ENCODE results near the gene LRRN4. TPM values are rescaled to one million over a fixed set of nuclear protein-coding genes. Genes with fewer than 3 reads are reported as not detected.
A peak's percentile ranks its signal among the peaks of the same experiment; 100 is the strongest.

The LRRN4 gene
- polyA plus RNA-seq: under 1 TPM in 2 of 4 donors, not detected in 2; 0.06 to 0.15 TPM
- long read RNA-seq, donor 1, partial matches to known transcripts: 0 of 1 reads
- long read RNA-seq, donor 1, other reads (novel, unspliced or antisense): 0 of 1 reads
- long read RNA-seq, donor 2: 0 reads
- long read RNA-seq, donor 3, partial matches to known transcripts: 0 of 1 reads
- long read RNA-seq, donor 3, other reads (novel, unspliced or antisense): 0 of 1 reads
- long read RNA-seq, donor 4: 0 reads
- long read RNA-seq, donor 5: 0 reads
- long read RNA-seq, donor 6, partial matches to known transcripts: 0 of 1 reads
- long read RNA-seq, donor 6, other reads (novel, unspliced or antisense): 0 of 1 reads
- long read RNA-seq, donor 7, partial matches to known transcripts: 0 of 2 reads
- long read RNA-seq, donor 7, other reads (novel, unspliced or antisense): 0 of 2 reads
- long read RNA-seq, donor 8: 0 reads
- long read RNA-seq, donor 9: 0 reads
- long read RNA-seq, donor 10, partial matches to known transcripts: 0 of 2 reads
- long read RNA-seq, donor 10, other reads (novel, unspliced or antisense): 0 of 2 reads

DNA sequence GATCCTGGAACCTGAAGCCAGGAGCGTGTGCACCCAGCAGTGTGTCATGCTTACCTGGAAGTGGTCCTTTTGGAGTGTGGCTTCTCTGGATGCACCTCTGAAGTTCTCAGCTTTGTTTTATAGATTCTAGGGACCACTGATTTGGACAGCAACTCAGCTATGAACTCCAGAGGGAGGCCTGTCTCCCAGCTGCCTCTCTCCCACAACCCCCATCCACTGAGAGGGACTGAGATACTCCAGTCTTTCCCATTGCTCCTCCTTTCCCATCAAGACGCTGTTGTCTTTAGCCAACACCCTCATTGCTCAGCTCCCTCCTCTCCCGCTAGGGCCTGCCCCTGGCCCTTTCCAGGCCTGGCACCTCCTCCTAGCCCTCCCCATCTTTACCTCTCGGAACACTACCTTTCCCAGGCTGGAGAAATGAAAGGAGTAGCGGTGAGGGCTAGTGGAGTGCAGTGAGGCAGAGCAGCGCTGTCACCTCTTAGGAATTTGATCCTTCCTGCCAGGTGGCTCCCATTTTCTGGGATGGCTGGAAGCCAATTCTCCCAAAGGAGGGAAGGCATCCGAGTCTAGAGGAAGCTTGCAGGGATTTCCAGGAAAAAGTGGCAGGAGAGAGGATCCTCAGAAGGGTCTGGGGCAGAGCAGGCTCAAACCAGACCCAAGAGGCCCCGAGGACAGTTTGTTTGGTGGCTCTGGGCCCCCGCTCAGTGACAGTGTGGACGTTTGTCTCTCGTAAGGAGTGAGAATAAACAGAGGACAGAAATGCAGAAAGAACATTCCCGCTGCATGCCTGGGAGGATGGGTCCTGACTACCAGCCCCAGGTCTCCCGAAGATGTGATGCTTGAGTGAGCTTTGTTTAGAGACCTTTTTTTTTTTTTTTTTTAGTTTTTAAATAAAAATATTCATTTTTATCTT lies at the start of gene LRRN4:
TSS of gene LRRN4 (minus strand) at position 285 of the 913 bp plus-strand sequence. CDS start 1,261 bp downstream, outside the sequence.
- H3K27me3 ChIP-seq (ENCODE audit: control insufficient read depth in 3 of 3, insufficient read depth in 3 of 3, low read length in 3 of 3): peaks cover 12 to 19% (median 15%) of the 10 kb centered on the region in 3 donors
- peaks cover 0 to 3% (median 0%) of the 10 kb centered on the region in 3 donors for H3K36me3 ChIP-seq (ENCODE audit: control insufficient read depth in 3 of 3, insufficient read depth in 2 of 3, low read depth in 1 of 3, low read length in 3 of 3)
- H3K27ac ChIP-seq (ENCODE audit: low read depth in 1 of 3, low read length in 2 of 3): no peak within 1 kb of the TSS
- H3K4me1 ChIP-seq (ENCODE audit: control insufficient read depth in 3 of 3, insufficient read depth in 2 of 3, low read depth in 1 of 3, low read length in 2 of 3): peaks cover 0 to 11% (median 0%) of the 10 kb centered on the region in 3 donors
- FAIRE-seq: no peak
- DNase-seq: peak; percentile 27 to 30
- H3K9me3 ChIP-seq (ENCODE audit: control insufficient read depth in 2 of 2, insufficient read depth in 1 of 2, low read depth in 1 of 2, low read length in 1 of 2): no peaks in the 10 kb centered on the region
- 28 to 49% (median 40%) methylated on average over 13 of the region's 13 CpGs for WGBS, 3 donors
- no peak within 1 kb of the TSS for H3K4me3 ChIP-seq (ENCODE audit: low read depth in 1 of 3, low read length in 3 of 3)

- H3K27ac ChIP-seq (ENCODE audit: low read depth in 1 of 3, low read length in 2 of 3): peak overlapping the region in 1 of 3 donors; percentile 10
- H3K36me3 ChIP-seq (ENCODE audit: control insufficient read depth in 3 of 3, insufficient read depth in 2 of 3, low read depth in 1 of 3, low read length in 3 of 3): peaks cover 0 to 30% (median 0%) of the 10 kb centered on the region in 3 donors
- H3K4me3 ChIP-seq (ENCODE audit: low read depth in 1 of 3, low read length in 3 of 3): no peak overlapping the region
- H3K9me3 ChIP-seq (ENCODE audit: control insufficient read depth in 2 of 2, insufficient read depth in 1 of 2, low read depth in 1 of 2, low read length in 1 of 2): no peaks in the 10 kb centered on the region
- DNase-seq (peak; percentile 57 to 88), FAIRE-seq (peak; percentile 91)
- H3K4me1 ChIP-seq (ENCODE audit: control insufficient read depth in 3 of 3, insufficient read depth in 2 of 3, low read depth in 1 of 3, low read length in 2 of 3): peaks cover 0 to 2% (median 2%) of the 10 kb centered on the region in 3 donors
- no peaks in the 10 kb centered on the region for H3K27me3 ChIP-seq (ENCODE audit: control insufficient read depth in 3 of 3, insufficient read depth in 3 of 3, low read length in 3 of 3)
- WGBS, 3 donors: 4 to 51% (median 51%) methylated on average over 1 of the region's 1 CpG
Observed at GRCh38 chr20:6103301-6103700, 49.4 kb upstream of the LRRN4 start.

DNA sequence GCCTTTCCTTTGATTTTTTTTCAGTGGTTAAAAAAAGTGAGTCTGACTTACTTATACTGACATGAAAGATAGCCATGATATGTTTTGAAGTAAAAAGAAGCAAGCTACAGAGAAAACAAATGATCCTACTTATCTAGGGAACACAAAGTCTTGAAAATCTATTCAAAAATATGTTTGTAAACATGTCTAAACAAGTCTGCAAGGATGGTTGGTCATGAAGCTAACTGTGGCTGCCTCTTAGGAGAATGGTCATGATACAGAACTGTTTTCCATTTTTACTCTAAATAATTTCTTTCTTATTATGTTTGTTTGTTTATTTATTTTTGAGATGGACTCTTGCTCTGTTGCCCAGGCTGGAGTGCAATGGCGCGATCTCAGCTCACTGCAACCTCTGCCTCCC lies 47.5 kb upstream of the LRRN4 start:
- peaks cover 0 to 4% (median 3%) of the 10 kb centered on the region in 3 donors for H3K4me1 ChIP-seq (ENCODE audit: control insufficient read depth in 3 of 3, insufficient read depth in 2 of 3, low read depth in 1 of 3, low read length in 2 of 3)
- H3K36me3 ChIP-seq (ENCODE audit: control insufficient read depth in 3 of 3, insufficient read depth in 2 of 3, low read depth in 1 of 3, low read length in 3 of 3): peaks cover 0 to 28% (median 0%) of the 10 kb centered on the region in 3 donors
- 83 to 91% (median 84%) methylated on average over 2 of the region's 2 CpGs for WGBS, 3 donors
- DNase-seq: no peak
- FAIRE-seq: no peak
- no peak overlapping the region for H3K4me3 ChIP-seq (ENCODE audit: low read depth in 1 of 3, low read length in 3 of 3)
- H3K9me3 ChIP-seq (ENCODE audit: control insufficient read depth in 2 of 2, insufficient read depth in 1 of 2, low read depth in 1 of 2, low read length in 1 of 2): no peaks in the 10 kb centered on the region
- H3K27ac ChIP-seq (ENCODE audit: low read depth in 1 of 3, low read length in 2 of 3): no peak overlapping the region
- H3K27me3 ChIP-seq (ENCODE audit: control insufficient read depth in 3 of 3, insufficient read depth in 3 of 3, low read length in 3 of 3): no peaks in the 10 kb centered on the region

- no peak overlapping the region for H3K27ac ChIP-seq (ENCODE audit: low read depth in 1 of 3, low read length in 2 of 3)
- peaks cover 0 to 13% (median 4%) of the 10 kb centered on the region in 3 donors for H3K4me1 ChIP-seq (ENCODE audit: control insufficient read depth in 3 of 3, insufficient read depth in 2 of 3, low read depth in 1 of 3, low read length in 2 of 3)
- 77 to 98% (median 88%) methylated on average over 2 of the region's 2 CpGs for WGBS, 3 donors
- H3K36me3 ChIP-seq (ENCODE audit: control insufficient read depth in 3 of 3, insufficient read depth in 2 of 3, low read depth in 1 of 3, low read length in 3 of 3): peaks cover 0 to 29% (median 0%) of the 10 kb centered on the region in 3 donors
- no peaks in the 10 kb centered on the region for H3K9me3 ChIP-seq (ENCODE audit: control insufficient read depth in 2 of 2, insufficient read depth in 1 of 2, low read depth in 1 of 2, low read length in 1 of 2)
- FAIRE-seq: no peak
- no peak for DNase-seq
- H3K4me3 ChIP-seq (ENCODE audit: low read depth in 1 of 3, low read length in 3 of 3): no peak overlapping the region
- no peaks in the 10 kb centered on the region for H3K27me3 ChIP-seq (ENCODE audit: control insufficient read depth in 3 of 3, insufficient read depth in 3 of 3, low read length in 3 of 3)
Observed at GRCh38 chr20:6100246-6100645, 46.4 kb upstream of the LRRN4 start.

GRCh38 chr20:6099819-6100218 lies 46.0 kb upstream of the LRRN4 start:
- H3K4me1 ChIP-seq (ENCODE audit: control insufficient read depth in 3 of 3, insufficient read depth in 2 of 3, low read depth in 1 of 3, low read length in 2 of 3): peaks cover 0 to 16% (median 4%) of the 10 kb centered on the region in 3 donors
- H3K36me3 ChIP-seq (ENCODE audit: control insufficient read depth in 3 of 3, insufficient read depth in 2 of 3, low read depth in 1 of 3, low read length in 3 of 3): peaks cover 0 to 26% (median 0%) of the 10 kb centered on the region in 3 donors
- DNase-seq (no peak), FAIRE-seq (peak; percentile 61)
- H3K4me3 ChIP-seq (ENCODE audit: low read depth in 1 of 3, low read length in 3 of 3): no peak overlapping the region
- H3K9me3 ChIP-seq (ENCODE audit: control insufficient read depth in 2 of 2, insufficient read depth in 1 of 2, low read depth in 1 of 2, low read length in 1 of 2): no peaks in the 10 kb centered on the region
- no peaks in the 10 kb centered on the region for H3K27me3 ChIP-seq (ENCODE audit: control insufficient read depth in 3 of 3, insufficient read depth in 3 of 3, low read length in 3 of 3)
- H3K27ac ChIP-seq (ENCODE audit: low read depth in 1 of 3, low read length in 2 of 3): no peak overlapping the region

DNA sequence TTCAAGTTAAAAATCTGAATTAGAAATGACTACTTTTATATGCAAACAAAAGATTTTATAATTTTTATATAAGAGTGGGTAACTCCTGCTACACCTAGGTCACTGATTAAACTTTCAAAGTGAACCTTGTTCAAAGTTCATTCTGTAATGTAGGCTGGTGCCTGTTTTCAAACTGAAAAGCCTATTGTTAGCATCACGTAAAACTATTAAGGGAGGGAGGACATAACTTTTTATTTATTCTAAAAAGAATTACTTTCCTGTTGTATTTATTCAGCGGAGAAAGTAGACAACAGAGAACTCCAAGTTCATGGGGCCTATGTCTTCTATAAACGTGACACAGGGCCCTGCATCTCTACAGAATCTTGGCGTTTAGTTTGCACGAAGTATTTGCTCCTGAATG lies 41.5 kb upstream of the LRRN4 start:
- WGBS, 3 donors: 19 to 62% (median 38%) methylated on average over 5 of the region's 5 CpGs
- DNase-seq: peak; percentile 46 to 62
- H3K27ac ChIP-seq (ENCODE audit: low read depth in 1 of 3, low read length in 2 of 3): peak overlapping the region; percentile 20 to 63 (median 42)

GRCh38 chr20:6094565-6094964 lies 40.7 kb upstream of the LRRN4 start:
- Histone ChIP-seq H3K36me3 (ENCODE audit: control insufficient read depth in 3 of 3, insufficient read depth in 2 of 3, low read depth in 1 of 3, low read length in 3 of 3) (peaks cover 0 to 31% (median 0%) of the 10 kb centered on the region in 3 donors), H3K9me3 (ENCODE audit: control insufficient read depth in 2 of 2, insufficient read depth in 1 of 2, low read depth in 1 of 2, low read length in 1 of 2) (no peaks in the 10 kb centered on the region), H3K4me3 (ENCODE audit: low read depth in 1 of 3, low read length in 3 of 3) (no peak overlapping the region), H3K27me3 (ENCODE audit: control insufficient read depth in 3 of 3, insufficient read depth in 3 of 3, low read length in 3 of 3) (no peaks in the 10 kb centered on the region), H3K4me1 (ENCODE audit: control insufficient read depth in 3 of 3, insufficient read depth in 2 of 3, low read depth in 1 of 3, low read length in 2 of 3) (peaks cover 0 to 28% (median 2%) of the 10 kb centered on the region in 3 donors), H3K27ac (ENCODE audit: low read depth in 1 of 3, low read length in 2 of 3) (peak overlapping the region; percentile 62 to 69 (median 63))
- WGBS, 3 donors: 19 to 72% (median 35%) methylated on average over 4 of the region's 4 CpGs
- DNase-seq: peak in 1 of 2 donors; percentile 60
- FAIRE-seq: no peak

More for the DNA sequence above, 41.5 kb upstream of the LRRN4 start:
- Histone ChIP-seq H3K4me1 (ENCODE audit: control insufficient read depth in 3 of 3, insufficient read depth in 2 of 3, low read depth in 1 of 3, low read length in 2 of 3) (peaks cover 0 to 28% (median 2%) of the 10 kb centered on the region in 3 donors), H3K36me3 (ENCODE audit: control insufficient read depth in 3 of 3, insufficient read depth in 2 of 3, low read depth in 1 of 3, low read length in 3 of 3) (peaks cover 0 to 28% (median 0%) of the 10 kb centered on the region in 3 donors), H3K4me3 (ENCODE audit: low read depth in 1 of 3, low read length in 3 of 3) (no peak overlapping the region), H3K9me3 (ENCODE audit: control insufficient read depth in 2 of 2, insufficient read depth in 1 of 2, low read depth in 1 of 2, low read length in 1 of 2) (no peaks in the 10 kb centered on the region), H3K27me3 (ENCODE audit: control insufficient read depth in 3 of 3, insufficient read depth in 3 of 3, low read length in 3 of 3) (no peaks in the 10 kb centered on the region)
- no peak for FAIRE-seq

DNA sequence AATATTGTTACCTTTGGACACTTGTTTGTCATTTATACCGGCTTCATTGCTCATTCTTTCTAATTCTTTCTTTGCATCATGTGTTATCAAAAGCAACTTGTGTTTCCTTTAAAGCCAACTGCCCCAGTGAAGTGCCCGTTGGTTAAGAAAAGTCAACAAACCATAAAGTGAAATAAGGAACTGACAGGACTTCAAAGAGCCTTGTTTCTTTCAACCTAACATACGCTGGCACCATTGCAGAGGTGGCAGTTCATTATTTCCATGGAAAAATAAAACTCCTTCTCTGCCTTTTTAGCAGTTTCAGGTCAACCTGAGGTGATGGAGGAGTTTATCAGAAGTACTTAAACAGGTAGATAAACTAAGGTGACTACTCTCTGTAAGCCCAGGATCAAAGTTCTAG lies 40.2 kb upstream of the LRRN4 start:
- Histone ChIP-seq H3K4me3 (ENCODE audit: low read depth in 1 of 3, low read length in 3 of 3) (no peak overlapping the region), H3K27me3 (ENCODE audit: control insufficient read depth in 3 of 3, insufficient read depth in 3 of 3, low read length in 3 of 3) (no peaks in the 10 kb centered on the region), H3K27ac (ENCODE audit: low read depth in 1 of 3, low read length in 2 of 3) (peak overlapping the region in 2 of 3 donors; percentile 62 to 63), H3K4me1 (ENCODE audit: control insufficient read depth in 3 of 3, insufficient read depth in 2 of 3, low read depth in 1 of 3, low read length in 2 of 3) (peaks cover 0 to 28% (median 2%) of the 10 kb centered on the region in 3 donors), H3K9me3 (ENCODE audit: control insufficient read depth in 2 of 2, insufficient read depth in 1 of 2, low read depth in 1 of 2, low read length in 1 of 2) (no peaks in the 10 kb centered on the region), H3K36me3 (ENCODE audit: control insufficient read depth in 3 of 3, insufficient read depth in 2 of 3, low read depth in 1 of 3, low read length in 3 of 3) (peaks cover 0 to 31% (median 0%) of the 10 kb centered on the region in 3 donors)
- FAIRE-seq (no peak), DNase-seq (peak; percentile 81 to 86)
- WGBS, 3 donors: 8 to 34% (median 15%) methylated on average over 3 of the region's 3 CpGs

Measured in small intestine (tissue), 16 donors.